COLO668 (cell line): ENCODE data around the gene CDC23.
A peak's percentile ranks its signal among the peaks of the same experiment; 100 is the strongest.
"Not testable (repeated sequence)": the region's sequence is repeated elsewhere in the genome, so short reads cannot be mapped to it uniquely, and the experiment has no call there.

Experiments used
- DNase-seq: peaks from one replicate; lab custom pipeline; 2025; ENCODE audit not compliant: unreplicated experiment; lab: John Stamatoyannopoulos, UW

Gene CDC23

GRCh38 chr5:138213161-138214029 is at the start of gene CDC23:
Gene CDC23 (minus strand): TSS chr5:138213323. CDS start chr5:138213312, 11 bp downstream.
- DNase-seq: peak; percentile 84

GRCh38 chr5:138258704-138259292 is 45.7 kb upstream of the CDC23 start:
- DNase-seq: no peak

- DNase-seq: no peak
These were observed 44.5 kb upstream of the CDC23 start for GRCh38 chr5:138257583-138257982.

- DNase-seq: no peak
These were observed 39.8 kb upstream of the CDC23 start for GRCh38 chr5:138252944-138253343.

- DNase-seq: not testable (repeated sequence)
These were observed 34.7 kb upstream of the CDC23 start for GRCh38 chr5:138247800-138248199.

- no peak for DNase-seq
These were observed 33.7 kb upstream of the CDC23 start for GRCh38 chr5:138246822-138247221.

GRCh38 chr5:138246334-138246733 is 33.2 kb upstream of the CDC23 start:
- DNase-seq: no peak

- no peak for DNase-seq
These were observed 32.6 kb upstream of the CDC23 start for GRCh38 chr5:138245717-138246116.

GRCh38 chr5:138243794-138244193 is 30.7 kb upstream of the CDC23 start:
- DNase-seq: no peak

- DNase-seq: peak; percentile 33
These were observed 28.8 kb upstream of the CDC23 start for GRCh38 chr5:138241688-138242571.

- DNase-seq: no peak
These were observed 27.7 kb upstream of the CDC23 start for GRCh38 chr5:138240650-138241385.

GRCh38 chr5:138238034-138238433 is 24.9 kb upstream of the CDC23 start:
- no peak for DNase-seq

- DNase-seq: no peak
These were observed 21.5 kb upstream of the CDC23 start for GRCh38 chr5:138234651-138235050.

- no peak for DNase-seq
These were observed 20.2 kb upstream of the CDC23 start for GRCh38 chr5:138233280-138233679.

- DNase-seq: peak; percentile 19
These were observed 18.0 kb upstream of the CDC23 start for GRCh38 chr5:138230981-138231589.

GRCh38 chr5:138230261-138230660 is 17.1 kb upstream of the CDC23 start:
- no peak for DNase-seq

GRCh38 chr5:138229387-138229786 is 16.3 kb upstream of the CDC23 start:
- no peak for DNase-seq

- no peak for DNase-seq
These were observed 13.8 kb upstream of the CDC23 start for GRCh38 chr5:138226910-138227309.

- DNase-seq: no peak
These were observed 11.6 kb upstream of the CDC23 start for GRCh38 chr5:138224712-138225111.

- DNase-seq: no peak
These were observed 10.4 kb upstream of the CDC23 start for GRCh38 chr5:138223532-138223931.
